Activated naive CD8-positive, alpha-beta T cell treated with anti-CD3 and anti-CD28 coated beads, Interleukin-2, amount 50 U/mL, for 24 hours (primary cell): Measurements from ENCODE around the gene CCDC85C.
A peak's percentile ranks its signal among the peaks of the same experiment; 100 is the strongest.

Experiments
- ATAC-seq: fragments of 150-1000 bp; cut with Tn5 transposase; one replicate; pipeline ENCODE4 v1.10.0; 2021
- DNase-seq: peaks from one replicate; pipeline ENCODE4 v3.0.0; 2021
- H3K27ac Mint-ChIP-seq: one replicate; pipeline ENCODE4 v1.8.0; 2021; ENCODE audit warnings: mild to moderate bottlenecking, mixed read lengths
- H3K27me3 Mint-ChIP-seq: one replicate; pipeline ENCODE4 v1.8.0; 2021; ENCODE audit warnings: mixed read lengths
- H3K36me3 Mint-ChIP-seq: one replicate; pipeline ENCODE4 v1.8.0; 2021; ENCODE audit warnings: low read depth, mixed read lengths
- H3K4me1 Mint-ChIP-seq: one replicate; pipeline ENCODE4 v1.8.0; 2021; ENCODE audit warnings: mixed read lengths
- H3K4me3 Mint-ChIP-seq: one replicate; pipeline ENCODE4 v1.8.0; 2021; ENCODE audit warnings: mild to moderate bottlenecking, moderate library complexity, mixed read lengths
- H3K9me3 Mint-ChIP-seq: one replicate; pipeline ENCODE4 v1.8.0; 2021; ENCODE audit warnings: mixed read lengths

CCDC85C gene

DNA sequence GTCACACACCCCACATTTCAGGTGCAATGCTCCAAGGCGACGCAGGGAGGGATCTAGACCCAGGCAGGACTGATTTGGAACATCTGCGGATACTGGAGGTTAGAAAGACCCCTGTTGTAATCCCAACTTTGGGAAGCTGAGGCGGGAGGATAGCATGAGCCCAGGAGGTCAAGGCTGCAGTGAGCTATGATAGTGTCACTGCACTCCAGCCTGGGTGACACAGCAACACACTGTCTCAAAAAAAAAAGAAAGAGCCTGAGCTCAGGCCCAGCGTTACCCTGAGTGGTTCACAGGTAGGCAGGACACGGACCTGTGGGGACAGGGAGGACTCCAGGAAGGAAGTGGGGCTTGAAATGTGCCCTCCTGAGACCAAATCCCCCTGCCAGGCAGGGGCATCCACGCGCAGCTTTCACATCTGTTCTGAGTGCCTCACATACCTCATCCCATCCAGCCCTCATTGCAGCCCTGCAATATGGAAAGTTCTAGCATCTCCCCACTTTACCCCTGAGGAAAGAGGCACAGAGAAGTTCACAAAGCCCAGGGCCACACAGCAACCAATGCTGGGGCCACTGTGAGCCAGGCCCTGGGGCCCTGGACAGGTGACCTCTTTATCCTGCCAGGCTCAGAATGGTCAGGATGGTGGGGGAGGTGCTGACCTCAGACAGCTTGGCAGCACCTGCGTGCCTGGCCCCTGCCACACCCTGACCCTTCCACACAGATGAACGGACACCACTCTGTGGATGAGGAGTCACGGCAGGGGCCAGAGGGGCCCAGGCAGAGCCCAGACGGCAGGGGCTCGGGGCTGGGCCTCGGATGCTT is 34.1 kb downstream of the CCDC85C start:
- Mint-ChIP-seq H3K4me3 (no peak overlapping the region), H3K36me3 (no peaks in the 10 kb centered on the region), H3K27me3 (no peaks in the 10 kb centered on the region), H3K4me1 (no peaks in the 10 kb centered on the region), H3K27ac (no peak overlapping the region), H3K9me3 (no peaks in the 10 kb centered on the region)
- no peak for ATAC-seq
- DNase-seq, result no peak

- H3K4me3 Mint-ChIP-seq, result no peak overlapping the region
- no peak overlapping the region for H3K27ac Mint-ChIP-seq
- no peaks in the 10 kb centered on the region for H3K4me1 Mint-ChIP-seq
- no peaks in the 10 kb centered on the region for H3K27me3 Mint-ChIP-seq
- no peaks in the 10 kb centered on the region for H3K36me3 Mint-ChIP-seq
- H3K9me3 Mint-ChIP-seq, result no peaks in the 10 kb centered on the region
- ATAC-seq (no peak), DNase-seq (no peak)
Observed at GRCh38 chr14:99568567-99569560, 35.1 kb downstream of the CCDC85C start.

GRCh38 chr14:99566390-99567354 is 37.3 kb downstream of the CCDC85C start:
- no peak for ATAC-seq
- no peak overlapping the region for H3K27ac Mint-ChIP-seq
- DNase-seq, result no peak
- no peaks in the 10 kb centered on the region for H3K9me3 Mint-ChIP-seq
- no peak overlapping the region for H3K4me3 Mint-ChIP-seq
- H3K36me3 Mint-ChIP-seq, result no peaks in the 10 kb centered on the region
- no peaks in the 10 kb centered on the region for H3K4me1 Mint-ChIP-seq
- H3K27me3 Mint-ChIP-seq, result no peaks in the 10 kb centered on the region

- no peak overlapping the region for H3K27ac Mint-ChIP-seq
- ATAC-seq (peak; percentile 31), DNase-seq (no peak)
- H3K9me3 Mint-ChIP-seq, result no peaks in the 10 kb centered on the region
- no peaks in the 10 kb centered on the region for H3K27me3 Mint-ChIP-seq
- no peaks in the 10 kb centered on the region for H3K36me3 Mint-ChIP-seq
- H3K4me1 Mint-ChIP-seq, result no peaks in the 10 kb centered on the region
- H3K4me3 Mint-ChIP-seq, result no peak overlapping the region
Observed at GRCh38 chr14:99566009-99566389, 38.0 kb downstream of the CCDC85C start.

GRCh38 chr14:99565383-99565782 is 38.6 kb downstream of the CCDC85C start:
- Mint-ChIP-seq H3K27me3 (no peaks in the 10 kb centered on the region), H3K4me3 (no peak overlapping the region), H3K27ac (no peak overlapping the region), H3K9me3 (no peaks in the 10 kb centered on the region), H3K4me1 (no peaks in the 10 kb centered on the region), H3K36me3 (no peaks in the 10 kb centered on the region)
- ATAC-seq, result no peak
- DNase-seq, result no peak

- Mint-ChIP-seq H3K4me1 (no peaks in the 10 kb centered on the region), H3K36me3 (no peaks in the 10 kb centered on the region), H3K27ac (no peak overlapping the region), H3K9me3 (no peaks in the 10 kb centered on the region), H3K27me3 (no peaks in the 10 kb centered on the region), H3K4me3 (no peak overlapping the region)
- ATAC-seq, result no peak
- DNase-seq, result no peak
Observed at GRCh38 chr14:99564926-99565259, 39.1 kb downstream of the CCDC85C start.

DNA sequence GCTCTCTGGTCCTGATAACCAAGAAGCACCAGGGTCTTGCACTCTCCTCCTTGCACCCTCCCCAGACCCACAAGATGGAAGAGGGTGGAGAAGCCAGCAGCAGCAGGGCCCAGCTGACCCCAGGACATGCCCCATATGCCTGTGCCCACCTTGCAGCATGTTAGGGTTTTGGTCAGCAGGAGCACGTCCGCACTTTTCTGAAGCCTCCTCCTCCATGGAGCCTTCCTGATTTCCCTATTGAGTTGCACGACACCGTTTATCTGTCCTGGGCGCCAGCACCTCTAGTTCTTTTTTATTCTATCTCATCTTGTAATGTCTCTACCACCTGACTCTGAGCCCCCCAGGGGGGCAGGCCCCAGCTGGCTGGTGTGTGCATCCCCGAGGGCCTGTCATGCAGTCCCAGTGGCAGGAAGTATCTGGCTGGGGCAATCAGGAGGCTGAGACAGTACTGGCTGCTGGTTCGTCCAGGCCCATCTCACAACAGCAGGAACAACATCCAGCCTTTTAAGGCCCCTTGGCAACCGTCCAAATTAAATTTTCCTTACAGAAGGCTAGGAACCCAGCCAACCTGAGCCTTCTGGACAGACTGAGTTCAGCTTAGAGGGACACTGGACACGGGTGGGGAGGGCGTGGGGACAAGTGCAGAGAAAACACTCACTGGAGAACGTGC is 39.6 kb downstream of the CCDC85C start:
- Mint-ChIP-seq H3K36me3 (no peaks in the 10 kb centered on the region), H3K4me1 (no peaks in the 10 kb centered on the region), H3K4me3 (no peak overlapping the region), H3K27ac (no peak overlapping the region), H3K27me3 (no peaks in the 10 kb centered on the region), H3K9me3 (no peaks in the 10 kb centered on the region)
- DNase-seq (no peak), ATAC-seq (no peak)

- no peaks in the 10 kb centered on the region for H3K9me3 Mint-ChIP-seq
- DNase-seq (no peak), ATAC-seq (no peak)
- no peaks in the 10 kb centered on the region for H3K27me3 Mint-ChIP-seq
- H3K4me1 Mint-ChIP-seq, result no peaks in the 10 kb centered on the region
- no peaks in the 10 kb centered on the region for H3K36me3 Mint-ChIP-seq
- no peak overlapping the region for H3K4me3 Mint-ChIP-seq
- no peak overlapping the region for H3K27ac Mint-ChIP-seq
Observed at GRCh38 chr14:99563749-99564129, 40.3 kb downstream of the CCDC85C start.

DNA sequence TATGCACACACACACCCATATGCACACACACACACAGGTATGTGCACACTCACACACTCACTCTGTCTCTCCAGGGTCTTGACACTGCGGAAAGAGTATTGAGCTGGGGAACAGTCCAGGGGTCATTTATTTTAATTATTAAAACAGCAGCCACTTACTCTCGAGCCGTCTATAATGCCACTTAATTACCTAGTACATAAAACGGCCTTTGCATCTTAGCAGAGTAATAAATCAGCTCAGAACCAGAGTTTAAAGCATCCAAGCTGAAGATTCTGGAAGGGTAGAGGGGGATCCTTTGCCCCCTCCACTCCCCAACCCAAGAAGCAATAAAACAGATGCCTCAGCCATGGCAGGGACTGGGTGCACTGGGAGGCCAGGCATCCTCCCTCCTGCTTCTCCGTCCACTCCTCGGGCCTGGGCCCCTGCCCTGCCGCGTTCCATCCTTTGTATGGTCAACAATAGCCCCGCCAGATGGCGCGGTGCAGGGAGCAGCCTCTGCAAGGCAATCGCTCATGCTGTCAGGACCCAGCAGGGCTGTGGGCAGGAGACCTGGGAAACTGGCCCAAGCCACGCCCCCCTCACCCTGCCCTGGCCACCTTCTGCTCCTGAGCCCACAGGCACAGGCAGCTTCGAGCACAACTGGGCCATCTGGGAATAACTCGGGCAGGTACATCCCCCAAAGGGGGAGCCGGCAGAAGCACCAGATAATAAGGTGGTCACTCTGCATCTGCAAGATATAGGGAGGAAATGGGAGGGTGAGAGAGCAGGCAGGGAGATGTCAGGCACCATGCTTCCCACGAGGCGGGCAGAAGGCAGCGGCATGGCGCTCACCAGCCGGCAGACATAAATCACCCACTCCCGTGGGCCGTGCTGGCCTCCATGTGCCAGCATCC is 40.9 kb downstream of the CCDC85C start:
- Mint-ChIP-seq H3K4me3 (no peak overlapping the region), H3K9me3 (no peaks in the 10 kb centered on the region), H3K4me1 (no peaks in the 10 kb centered on the region), H3K27ac (no peak overlapping the region), H3K27me3 (no peaks in the 10 kb centered on the region), H3K36me3 (no peaks in the 10 kb centered on the region)
- ATAC-seq, result no peak
- no peak for DNase-seq

DNA sequence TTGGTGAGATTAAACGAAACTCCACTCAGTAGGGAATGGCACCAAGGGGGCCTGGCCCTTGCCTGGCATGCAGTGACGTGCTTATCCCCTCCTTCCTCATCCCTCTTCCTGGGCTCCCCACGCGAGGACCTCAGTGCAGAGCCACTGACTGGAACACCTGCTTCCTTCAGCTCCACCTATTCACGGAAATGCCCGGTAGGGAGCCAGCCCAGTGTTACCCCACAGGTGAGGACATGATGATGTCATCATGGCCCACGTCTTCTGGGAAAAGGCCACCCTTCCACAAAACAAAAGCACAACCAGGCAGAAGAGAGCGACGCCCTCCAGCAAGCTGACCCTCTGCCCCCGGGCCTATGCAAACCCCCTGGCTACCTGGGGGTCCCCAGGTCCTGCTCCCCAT is 42.1 kb downstream of the CCDC85C start:
- Mint-ChIP-seq H3K9me3 (no peaks in the 10 kb centered on the region), H3K4me3 (no peak overlapping the region), H3K27me3 (no peaks in the 10 kb centered on the region), H3K27ac (no peak overlapping the region), H3K4me1 (no peaks in the 10 kb centered on the region), H3K36me3 (no peaks in the 10 kb centered on the region)
- DNase-seq (no peak), ATAC-seq (no peak)

DNA sequence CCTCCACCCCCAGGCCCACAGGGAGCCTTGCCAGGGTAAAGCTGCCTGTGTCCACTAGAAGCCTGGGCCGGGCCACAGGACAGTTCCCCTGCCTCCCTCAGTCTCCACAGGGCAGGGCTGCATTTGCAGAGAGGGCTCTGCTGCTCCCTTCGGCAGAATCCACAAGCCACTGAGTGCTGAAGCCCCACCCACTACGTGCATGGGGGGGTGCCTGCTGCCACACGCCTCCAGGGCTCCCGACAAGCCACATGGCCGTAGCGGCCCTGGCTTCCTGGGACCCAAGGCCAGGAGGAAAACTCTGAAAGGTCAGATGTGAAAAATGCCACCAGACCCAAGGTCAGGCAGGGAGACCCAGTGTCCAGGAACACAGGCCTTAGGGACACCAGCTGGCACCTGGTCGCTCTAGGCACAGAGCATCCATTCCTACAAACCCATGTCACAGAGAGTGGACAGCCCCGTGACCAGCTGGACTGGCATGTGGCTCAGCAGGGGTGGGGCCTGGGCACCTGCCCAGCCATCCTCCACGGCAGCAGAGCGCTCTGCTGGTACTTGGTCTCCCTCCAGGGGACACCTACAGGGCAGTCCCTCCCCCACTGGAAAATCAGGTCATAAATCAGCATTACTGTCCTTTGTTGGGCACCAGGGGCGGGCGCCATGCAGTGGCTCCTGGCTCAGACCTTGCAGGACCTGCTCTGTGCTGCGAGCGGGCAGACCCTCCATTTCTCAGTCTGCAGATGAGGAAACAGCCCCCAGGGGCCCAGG is 42.9 kb downstream of the CCDC85C start:
- Mint-ChIP-seq H3K27me3 (no peaks in the 10 kb centered on the region), H3K4me3 (no peak overlapping the region), H3K36me3 (no peaks in the 10 kb centered on the region), H3K9me3 (no peaks in the 10 kb centered on the region), H3K27ac (no peak overlapping the region), H3K4me1 (no peaks in the 10 kb centered on the region)
- ATAC-seq, result no peak
- no peak for DNase-seq

DNA sequence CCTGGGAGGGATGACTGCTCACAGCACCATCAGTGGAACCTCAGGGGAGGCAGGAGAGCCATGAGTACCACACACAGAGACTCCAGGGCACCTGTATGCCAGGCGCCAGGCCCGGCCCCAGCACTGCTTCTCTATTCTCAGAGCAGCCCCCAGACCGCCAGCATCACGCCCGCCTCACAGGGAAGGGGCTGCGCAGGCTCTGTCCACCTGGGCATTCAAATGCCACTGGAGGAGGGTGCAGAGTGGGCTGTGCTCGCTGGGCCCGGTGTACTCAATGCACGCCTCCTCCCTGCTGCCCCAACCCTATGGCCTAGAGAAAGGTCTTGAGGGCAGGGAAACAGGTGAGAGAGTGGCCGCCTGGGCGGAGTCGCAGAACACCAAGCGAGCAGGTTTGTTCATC is 43.6 kb downstream of the CCDC85C start:
- H3K9me3 Mint-ChIP-seq, result no peaks in the 10 kb centered on the region
- H3K36me3 Mint-ChIP-seq, result no peaks in the 10 kb centered on the region
- H3K27ac Mint-ChIP-seq, result no peak overlapping the region
- no peak overlapping the region for H3K4me3 Mint-ChIP-seq
- H3K4me1 Mint-ChIP-seq, result no peaks in the 10 kb centered on the region
- DNase-seq, result no peak
- ATAC-seq, result no peak
- H3K27me3 Mint-ChIP-seq, result no peaks in the 10 kb centered on the region
